Neuron (in vitro differentiated cells): ENCODE measurements around the gene RGS6.

ENCODE experiments used
- H2AFZ ChIP-seq: one replicate; pipeline ENCODE4 v1.6.1; 2013; ENCODE audit warnings: low read depth, mild to moderate bottlenecking, inconsistent platforms, low read length, moderate library complexity
- H3K27me3 ChIP-seq: one replicate; pipeline ENCODE4 v1.6.1; 2013; ENCODE audit warnings: low read length; ENCODE audit not compliant: insufficient read depth
- H3K36me3 ChIP-seq: one replicate; pipeline ENCODE4 v1.6.1; 2013; ENCODE audit warnings: low read length; ENCODE audit not compliant: insufficient read depth
- H3K4me1 ChIP-seq: one replicate; pipeline ENCODE4 v1.6.1; 2013; ENCODE audit warnings: low read length; ENCODE audit not compliant: insufficient read depth
- H3K4me3 ChIP-seq: 2 replicates; pipeline ENCODE4 v1.5.1; 2013; ENCODE audit warnings: mild to moderate bottlenecking, low read length, moderate library complexity
- H3K9me3 ChIP-seq: one replicate; pipeline ENCODE4 v1.6.1; 2013; ENCODE audit warnings: low read length

Gene RGS6

DNA sequence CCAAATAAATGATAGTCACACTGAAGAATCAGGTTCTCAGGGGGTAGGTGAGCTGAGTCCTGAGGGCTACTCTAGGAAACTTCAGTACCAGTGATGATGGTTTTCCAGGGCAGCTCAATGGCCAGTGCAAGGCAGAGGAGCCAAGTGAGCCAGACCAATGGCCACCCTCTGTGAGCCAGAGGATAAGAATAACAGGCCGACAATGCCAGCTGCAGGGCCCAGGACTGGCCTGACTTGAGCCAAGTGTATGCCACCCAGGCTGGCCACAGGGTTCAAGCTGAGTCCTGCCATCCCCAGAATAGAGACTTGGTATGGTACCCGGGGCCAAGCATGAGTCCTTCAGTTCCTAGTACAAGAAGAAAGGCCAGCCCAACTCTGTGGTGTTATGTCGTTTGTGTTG, 606.2 kb downstream of the RGS6 start:
- Histone ChIP-seq H3K27me3 (no peaks in the 10 kb centered on the region), H3K36me3 (no peaks in the 10 kb centered on the region), H3K4me1 (no peaks in the 10 kb centered on the region), H3K9me3 (no peaks in the 10 kb centered on the region), H3K4me3 (no peak overlapping the region), H2AFZ (no peak overlapping the region)

DNA sequence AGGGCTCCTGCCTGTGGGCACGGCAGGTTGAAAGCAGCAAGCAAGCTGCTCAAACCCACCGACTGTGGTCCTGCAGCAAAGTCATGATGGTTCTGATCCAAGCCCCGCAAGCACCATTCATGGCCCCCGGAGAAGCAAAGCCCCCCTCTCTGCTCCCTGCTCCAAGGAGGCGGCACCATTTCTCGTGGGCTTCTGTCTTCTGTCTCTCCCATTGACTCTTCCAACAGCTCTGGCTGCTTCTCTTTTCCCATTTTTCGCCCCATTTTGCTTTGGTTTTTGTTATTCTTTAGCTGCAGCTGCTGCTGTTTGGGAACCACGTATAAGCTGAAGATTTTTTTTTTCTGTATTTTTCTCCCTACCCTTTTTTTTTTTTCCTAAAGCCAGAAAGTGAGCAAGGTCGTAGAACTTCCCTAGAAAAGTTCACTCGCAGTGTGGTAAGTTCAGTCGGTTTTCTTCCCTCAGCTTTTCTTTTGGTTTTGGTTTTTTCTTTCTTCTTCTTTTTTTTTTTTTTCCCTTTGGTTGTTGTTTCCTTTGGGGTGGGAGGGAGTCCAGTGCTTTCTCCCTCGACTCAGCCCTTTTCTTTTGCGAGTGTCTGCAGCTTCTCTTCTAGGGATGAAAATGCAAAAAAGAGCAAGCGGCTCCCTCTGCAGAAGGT, 607.6 kb downstream of the RGS6 start:
- H3K4me3 ChIP-seq = no peak overlapping the region
- no peaks in the 10 kb centered on the region for H3K27me3 ChIP-seq
- H3K9me3 ChIP-seq = no peaks in the 10 kb centered on the region
- no peaks in the 10 kb centered on the region for H3K4me1 ChIP-seq
- no peaks in the 10 kb centered on the region for H3K36me3 ChIP-seq
- no peak overlapping the region for H2AFZ ChIP-seq

DNA sequence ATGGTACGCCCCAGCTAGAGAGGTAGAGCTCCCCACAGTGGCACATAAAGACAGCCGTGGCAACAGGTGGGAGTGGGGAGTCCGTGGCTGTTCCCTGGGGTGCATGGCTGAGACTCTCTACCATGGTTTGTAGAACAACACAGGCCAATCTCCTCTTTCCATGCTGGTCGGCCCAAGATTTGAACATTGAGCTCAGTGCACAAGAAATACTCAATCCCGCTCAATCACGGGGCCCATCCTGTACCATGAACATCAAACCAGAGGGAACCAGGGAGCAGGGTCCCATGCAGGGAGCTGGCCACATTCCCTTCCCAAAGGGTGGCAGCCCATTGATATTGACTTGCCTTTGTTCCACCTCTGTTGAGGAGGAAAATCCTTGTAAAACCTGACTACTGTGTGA, 608.6 kb downstream of the RGS6 start:
- no peaks in the 10 kb centered on the region for H3K36me3 ChIP-seq
- no peak overlapping the region for H2AFZ ChIP-seq
- H3K4me3 ChIP-seq = no peak overlapping the region

DNA sequence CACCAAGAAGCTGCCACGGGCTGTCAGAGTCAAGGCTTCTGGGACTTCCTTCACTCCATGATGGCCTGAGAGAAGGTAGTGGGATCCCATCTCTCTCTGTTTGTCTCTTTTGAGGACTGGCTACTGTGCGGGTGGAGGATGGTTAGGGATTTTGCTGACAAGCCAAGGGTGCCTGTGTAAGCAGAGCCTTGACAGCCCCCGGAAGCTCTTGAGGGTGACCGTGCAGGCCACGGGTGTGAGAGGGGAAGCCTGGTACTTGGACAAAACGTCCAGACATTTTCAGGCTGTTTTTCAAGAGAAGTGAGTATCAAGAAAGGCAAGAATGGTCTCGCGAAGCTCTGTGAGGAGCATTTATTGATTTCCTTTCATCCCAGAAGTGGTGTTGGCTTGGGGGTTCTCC, 609.3 kb downstream of the RGS6 start:
- Histone ChIP-seq H2AFZ (no peak overlapping the region), H3K27me3 (no peaks in the 10 kb centered on the region), H3K9me3 (no peaks in the 10 kb centered on the region), H3K36me3 (no peaks in the 10 kb centered on the region), H3K4me1 (no peaks in the 10 kb centered on the region), H3K4me3 (no peak overlapping the region)

More for the DNA sequence above, 608.6 kb downstream of the RGS6 start:
- no peaks in the 10 kb centered on the region for H3K4me1 ChIP-seq
- no peaks in the 10 kb centered on the region for H3K9me3 ChIP-seq
- no peaks in the 10 kb centered on the region for H3K27me3 ChIP-seq

DNA sequence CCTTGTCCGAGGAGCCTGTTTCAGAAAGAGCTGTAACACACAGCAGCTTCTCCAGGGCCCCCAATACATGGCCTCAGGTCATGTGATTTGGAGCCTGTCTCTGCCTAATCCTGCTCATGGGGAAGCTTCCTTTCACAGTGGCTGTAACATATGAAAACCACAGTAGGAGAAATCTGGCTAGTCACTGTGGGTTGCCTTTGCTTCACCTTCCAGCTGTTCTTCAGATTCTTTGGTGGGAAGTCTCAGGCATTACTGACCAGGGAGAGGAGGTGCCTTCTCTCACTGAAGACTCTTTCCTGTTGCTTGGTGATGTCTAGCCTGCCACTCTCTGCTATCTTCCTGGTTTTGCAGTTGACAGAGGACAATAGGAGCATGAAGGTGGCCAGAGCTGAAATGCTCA, 611.1 kb downstream of the RGS6 start:
- H3K36me3 ChIP-seq = no peaks in the 10 kb centered on the region
- H3K4me1 ChIP-seq = no peaks in the 10 kb centered on the region
- no peak overlapping the region for H3K4me3 ChIP-seq
- no peak overlapping the region for H2AFZ ChIP-seq
- H3K27me3 ChIP-seq = no peaks in the 10 kb centered on the region
- no peaks in the 10 kb centered on the region for H3K9me3 ChIP-seq

DNA sequence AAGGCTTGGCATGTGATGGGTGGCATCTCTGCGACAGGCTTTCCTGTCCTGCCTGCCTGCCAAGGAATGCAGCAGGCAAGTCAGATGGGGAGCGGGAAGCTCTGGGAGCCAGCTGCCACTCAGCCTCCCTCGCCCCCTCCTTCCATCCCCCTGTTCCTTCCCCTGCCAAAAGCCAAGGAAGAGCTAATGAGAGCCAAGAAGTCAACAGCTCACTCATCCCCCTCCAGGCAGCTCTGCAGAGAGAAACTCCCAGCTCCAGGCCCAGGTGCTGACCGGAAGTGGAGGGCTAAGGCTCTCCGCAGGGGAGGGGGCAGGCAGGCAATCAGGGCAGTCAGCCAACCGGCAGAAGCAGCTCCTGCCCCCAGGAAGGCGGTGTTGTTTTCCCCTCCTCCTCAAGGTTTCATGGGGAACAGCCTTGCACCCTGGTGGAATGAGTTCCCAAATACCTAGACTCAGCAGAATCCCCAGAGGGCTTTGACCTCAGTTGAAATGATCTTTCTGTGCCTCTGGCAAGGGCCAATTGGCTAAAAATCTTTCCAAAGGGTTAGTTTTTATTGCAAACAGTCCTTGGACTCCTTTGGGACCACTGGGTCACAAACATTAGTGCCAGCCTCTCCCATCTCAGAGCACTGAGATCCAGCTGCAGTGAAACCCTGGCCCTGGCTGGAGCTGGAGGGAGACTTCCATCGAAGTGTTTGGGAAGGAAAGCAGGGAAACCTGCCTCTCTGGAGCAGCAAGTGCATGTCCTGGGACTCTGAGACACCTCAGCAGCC, 612.6 kb downstream of the RGS6 start:
- no peak overlapping the region for H2AFZ ChIP-seq
- no peaks in the 10 kb centered on the region for H3K4me1 ChIP-seq
- no peak overlapping the region for H3K4me3 ChIP-seq
- H3K9me3 ChIP-seq = no peaks in the 10 kb centered on the region
- no peaks in the 10 kb centered on the region for H3K36me3 ChIP-seq
- H3K27me3 ChIP-seq = no peaks in the 10 kb centered on the region

DNA sequence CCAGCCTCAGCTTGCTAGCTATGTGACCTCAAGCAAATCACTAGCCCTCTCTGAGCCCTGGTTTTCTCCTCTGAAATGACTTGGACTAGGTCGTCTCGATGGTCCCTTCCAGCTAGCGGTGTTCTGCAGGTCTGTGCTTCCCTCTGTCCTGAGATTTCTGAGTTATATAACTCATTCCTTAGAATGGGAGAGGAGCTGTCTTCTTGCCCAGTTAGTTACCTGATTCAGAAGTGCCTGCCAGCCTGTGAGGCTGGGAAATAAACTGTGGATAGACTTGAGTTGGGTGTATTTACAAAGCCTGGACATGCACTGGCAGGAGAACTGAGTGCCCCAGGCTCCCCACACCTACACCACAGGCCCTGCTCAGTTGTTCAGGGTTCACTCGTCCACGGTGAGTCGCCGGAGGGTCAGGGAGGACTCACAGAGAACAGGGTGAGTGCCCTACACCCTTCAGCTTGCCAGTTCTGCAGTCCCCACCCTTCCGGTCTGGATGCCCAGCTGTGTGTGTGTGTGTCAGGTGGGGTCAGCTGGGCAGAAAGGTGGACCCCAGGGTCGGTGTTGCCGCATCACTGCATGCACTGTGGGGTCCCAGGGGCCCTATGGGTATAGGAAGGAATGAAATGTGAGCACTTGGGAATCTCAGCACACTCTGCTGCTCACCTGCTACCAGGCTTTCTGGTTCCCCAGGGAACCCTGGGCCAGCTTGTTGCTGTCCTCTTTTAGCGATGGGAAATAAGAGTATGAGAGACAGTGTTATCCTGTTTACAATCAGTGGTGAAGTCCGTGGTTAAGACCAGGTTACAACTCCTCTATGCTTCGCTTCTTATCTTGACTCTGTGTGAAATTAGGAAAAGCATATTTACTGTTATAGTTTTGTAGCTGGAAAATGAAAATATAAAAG, 613.4 kb downstream of the RGS6 start:
- Histone ChIP-seq H3K4me3 (no peak overlapping the region), H3K4me1 (no peaks in the 10 kb centered on the region), H3K36me3 (no peaks in the 10 kb centered on the region), H3K9me3 (no peaks in the 10 kb centered on the region), H2AFZ (no peak overlapping the region), H3K27me3 (no peaks in the 10 kb centered on the region)

DNA sequence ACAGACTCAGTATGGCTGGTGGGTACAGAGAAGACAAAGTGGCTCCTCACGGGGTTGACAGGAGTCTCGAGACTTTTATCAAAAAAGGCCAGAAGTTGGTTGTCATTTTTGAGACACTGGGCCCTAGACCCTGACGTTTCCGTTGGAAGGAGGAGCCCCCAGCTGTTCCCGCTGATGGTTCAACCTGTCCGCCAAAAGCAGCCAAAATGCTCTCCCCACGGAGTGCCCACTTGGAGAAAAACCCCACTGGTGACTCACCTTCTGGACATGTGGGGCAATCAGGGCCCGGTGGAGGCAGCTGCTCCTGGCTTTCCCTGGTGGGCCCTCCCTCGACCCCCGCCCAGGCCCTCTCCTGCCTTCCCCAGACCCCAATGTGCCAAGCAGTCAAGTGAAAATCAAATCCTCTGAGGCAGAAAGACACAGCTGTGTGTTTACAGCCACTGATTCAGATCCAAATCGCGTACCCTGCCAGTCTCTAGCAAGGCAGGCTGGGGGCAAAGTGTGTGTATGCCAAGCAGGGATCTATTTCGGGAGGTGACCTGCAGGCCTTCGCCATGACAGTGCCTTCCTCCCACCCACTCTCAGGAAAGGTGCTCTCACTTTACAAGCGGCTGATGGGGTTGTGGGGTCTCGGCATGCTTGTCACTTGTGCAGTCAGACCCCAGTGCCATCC, 614.3 kb downstream of the RGS6 start:
- no peak overlapping the region for H2AFZ ChIP-seq
- H3K4me1 ChIP-seq = no peaks in the 10 kb centered on the region
- no peaks in the 10 kb centered on the region for H3K9me3 ChIP-seq
- H3K36me3 ChIP-seq = no peaks in the 10 kb centered on the region
- no peak overlapping the region for H3K4me3 ChIP-seq
- H3K27me3 ChIP-seq = no peaks in the 10 kb centered on the region

DNA sequence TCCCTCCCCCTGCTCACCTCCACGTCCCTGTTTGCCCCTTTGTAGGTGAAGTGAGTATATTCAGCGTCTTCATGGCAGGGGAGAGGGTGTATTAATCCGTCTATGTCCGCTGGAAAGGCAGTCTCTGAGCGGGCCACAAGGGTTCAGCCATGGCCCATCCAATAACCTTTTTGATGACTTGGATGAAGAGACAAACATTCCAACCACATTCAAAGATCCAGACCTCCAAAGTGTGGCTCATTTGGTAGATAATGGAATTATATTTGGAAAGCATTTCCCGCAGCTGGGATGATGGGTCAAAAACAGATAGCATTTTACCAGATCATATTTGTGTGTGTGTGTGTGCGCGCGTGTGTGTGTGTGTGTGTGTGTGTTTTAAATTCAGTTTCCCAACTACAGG, 615.8 kb downstream of the RGS6 start:
- Histone ChIP-seq H3K36me3 (no peaks in the 10 kb centered on the region), H2AFZ (no peak overlapping the region), H3K4me3 (no peak overlapping the region), H3K9me3 (no peaks in the 10 kb centered on the region), H3K27me3 (no peaks in the 10 kb centered on the region), H3K4me1 (no peaks in the 10 kb centered on the region)

DNA sequence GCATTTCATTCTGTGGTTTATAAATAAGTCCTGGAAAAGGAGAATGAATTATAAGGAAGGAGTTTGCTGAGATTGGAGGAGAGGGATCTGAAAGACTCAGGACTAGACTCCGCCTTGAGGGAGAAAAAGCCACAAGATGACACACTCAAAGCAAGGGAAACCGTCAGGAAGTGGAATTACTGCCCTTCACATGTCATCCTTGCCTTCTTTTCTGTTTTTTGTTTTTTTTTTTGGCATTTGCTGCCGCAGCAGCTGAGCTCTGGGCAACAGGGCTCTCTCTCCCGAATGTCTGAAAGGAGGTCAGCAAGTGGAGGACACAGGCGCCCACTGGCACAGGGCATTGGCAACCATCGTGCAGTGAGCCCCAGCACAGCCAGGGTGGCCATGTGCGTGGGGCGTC, 616.8 kb downstream of the RGS6 start:
- Histone ChIP-seq H3K36me3 (no peaks in the 10 kb centered on the region), H3K27me3 (no peaks in the 10 kb centered on the region), H2AFZ (no peak overlapping the region), H3K9me3 (no peaks in the 10 kb centered on the region), H3K4me3 (no peak overlapping the region), H3K4me1 (no peaks in the 10 kb centered on the region)

DNA sequence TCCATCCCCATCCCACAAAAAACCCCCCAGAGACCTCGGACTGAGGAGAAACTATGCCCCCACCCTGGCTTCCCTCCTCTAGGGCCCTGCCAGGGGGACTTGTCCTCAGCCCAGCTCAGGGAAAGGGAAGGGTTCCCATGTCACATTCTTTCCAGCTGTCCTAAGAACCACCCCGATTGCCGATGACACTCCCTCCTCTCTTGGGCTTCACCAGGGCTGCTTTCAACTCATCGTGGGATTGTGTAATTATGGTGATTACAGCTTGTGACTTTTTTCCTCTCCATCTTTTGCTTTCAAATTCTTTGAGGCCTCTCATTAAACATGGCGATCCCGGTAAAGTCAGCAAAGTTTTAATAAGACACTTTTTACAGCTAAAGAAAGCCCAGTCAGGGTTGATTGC, 617.6 kb downstream of the RGS6 start:
- peaks cover 4% of the 10 kb centered on the region for H3K27me3 ChIP-seq
- H3K36me3 ChIP-seq = no peaks in the 10 kb centered on the region
- no peak overlapping the region for H2AFZ ChIP-seq
- no peaks in the 10 kb centered on the region for H3K4me1 ChIP-seq
- no peaks in the 10 kb centered on the region for H3K9me3 ChIP-seq
- no peak overlapping the region for H3K4me3 ChIP-seq

DNA sequence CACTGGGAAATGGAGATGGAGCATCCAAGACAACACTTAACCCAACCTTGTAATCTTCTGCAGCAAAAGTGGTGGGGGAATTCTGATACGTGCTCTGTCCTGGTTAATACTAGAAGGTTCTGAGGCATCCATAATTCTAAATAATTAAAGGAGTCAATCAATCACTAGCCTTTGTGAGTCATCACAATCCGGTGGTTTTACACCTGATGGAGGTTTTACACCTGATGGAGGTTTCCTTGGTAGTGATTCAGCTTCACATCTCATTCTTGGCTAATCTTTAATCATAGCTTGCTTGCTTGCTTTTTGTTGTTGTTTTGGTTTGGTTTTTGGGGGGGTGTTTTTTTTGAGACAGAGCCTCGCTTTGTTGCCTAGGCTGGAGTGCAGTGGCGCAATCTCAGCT, 618.3 kb downstream of the RGS6 start:
- Histone ChIP-seq H3K36me3 (no peaks in the 10 kb centered on the region), H3K4me3 (no peak overlapping the region), H2AFZ (no peak overlapping the region), H3K4me1 (no peaks in the 10 kb centered on the region), H3K27me3 (peaks cover 10% of the 10 kb centered on the region), H3K9me3 (no peaks in the 10 kb centered on the region)

DNA sequence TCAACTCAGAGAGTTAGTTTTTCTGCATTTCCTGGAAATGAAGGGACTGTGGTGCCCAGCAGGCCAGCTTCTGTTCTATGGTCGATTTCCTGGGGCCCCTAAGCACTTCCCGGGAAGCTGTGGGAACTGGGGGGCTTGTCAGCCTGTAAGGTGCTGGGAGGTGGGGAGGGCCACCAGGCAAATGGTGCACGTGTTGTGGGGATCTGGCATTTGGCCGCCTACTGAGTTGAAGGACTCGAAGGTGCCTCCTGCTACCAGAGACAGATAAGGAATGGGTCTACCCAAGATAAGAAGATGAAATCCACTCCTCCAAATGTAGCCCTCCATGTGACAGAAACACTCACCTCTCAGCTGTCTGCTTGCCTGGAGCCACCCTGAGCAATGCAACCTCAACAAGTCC, 620.0 kb downstream of the RGS6 start:
- Histone ChIP-seq H3K36me3 (no peaks in the 10 kb centered on the region), H3K4me1 (no peaks in the 10 kb centered on the region), H3K27me3 (peaks cover 12% of the 10 kb centered on the region), H2AFZ (no peak overlapping the region), H3K4me3 (no peak overlapping the region), H3K9me3 (no peaks in the 10 kb centered on the region)
